MM.1S (cell line): ENCODE data around the gene LRRN2.

Experiments used
- CTCF ChIP-seq: fragments of 300-600 bp; sonication (generic); IDR thresholded peaks from 2 replicates; pipeline ENCODE4 v1.5.1; 2016; ENCODE audit warnings: antibody characterized with exemption, low read length, mixed read lengths
- EZH2 ChIP-seq: fragments of 300-600 bp; sonication (generic); optimal IDR thresholded peaks from 2 replicates; pipeline ENCODE3; 2017; ENCODE audit warnings: low read depth, mild to moderate bottlenecking, antibody characterized with exemption, low read length, mixed read lengths

- TF ChIP-seq CTCF (no peak), EZH2 (no peak)
These were observed 48.5 kb upstream of the LRRN2 start for GRCh38 chr1:204733869-204734596.
